Measurements from ENCODE around the gene RAB6A.

The RAB6A gene

GRCh38 chr11:73647459-73648100 is 113.3 kb downstream of the RAB6A start:
- ChIA-PET POLR2A (no interaction called here), CTCF (interaction anchor here (0.5 to 8.3 kb wide), 6 partner anchors 14 to 297 kb away, joined by 3 to 100 read pairs (median 4); no protein-coding TSS in a partner anchor)
- TF ChIP-seq CTCF (IDR thresholded peaks at IDR 0.05; ENCODE audit: insufficient read depth, low read length, missing control alignments) = no peak
- peak overlapping the region; percentile 39 for H3K4me3 ChIP-seq (ENCODE audit: low read depth, low read length)
- DNase-seq (ENCODE audit: low read depth, low spot score) = no peak

GRCh38 chr11:73645972-73646631 is 114.8 kb downstream of the RAB6A start, which contains the start of gene PLEKHB1:
Gene PLEKHB1, plus strand, starts transcription at chr11:73646581. Its CDS starts 28 bp downstream, at chr11:73646609.
- POLR2A ChIA-PET = no interaction called here
- CTCF ChIA-PET = interaction anchor here (1.3 to 8.3 kb wide), 5 partner anchors 10 to 295 kb away, joined by 3 to 100 read pairs (median 6); no protein-coding TSS in a partner anchor
- TF ChIP-seq CTCF (IDR thresholded peaks at IDR 0.05; ENCODE audit: insufficient read depth, low read length, missing control alignments) = no peak
- no peak within 1 kb of the TSS for H3K4me3 ChIP-seq (ENCODE audit: low read depth, low read length)
- no peak for DNase-seq (ENCODE audit: low read depth, low spot score)

DNA sequence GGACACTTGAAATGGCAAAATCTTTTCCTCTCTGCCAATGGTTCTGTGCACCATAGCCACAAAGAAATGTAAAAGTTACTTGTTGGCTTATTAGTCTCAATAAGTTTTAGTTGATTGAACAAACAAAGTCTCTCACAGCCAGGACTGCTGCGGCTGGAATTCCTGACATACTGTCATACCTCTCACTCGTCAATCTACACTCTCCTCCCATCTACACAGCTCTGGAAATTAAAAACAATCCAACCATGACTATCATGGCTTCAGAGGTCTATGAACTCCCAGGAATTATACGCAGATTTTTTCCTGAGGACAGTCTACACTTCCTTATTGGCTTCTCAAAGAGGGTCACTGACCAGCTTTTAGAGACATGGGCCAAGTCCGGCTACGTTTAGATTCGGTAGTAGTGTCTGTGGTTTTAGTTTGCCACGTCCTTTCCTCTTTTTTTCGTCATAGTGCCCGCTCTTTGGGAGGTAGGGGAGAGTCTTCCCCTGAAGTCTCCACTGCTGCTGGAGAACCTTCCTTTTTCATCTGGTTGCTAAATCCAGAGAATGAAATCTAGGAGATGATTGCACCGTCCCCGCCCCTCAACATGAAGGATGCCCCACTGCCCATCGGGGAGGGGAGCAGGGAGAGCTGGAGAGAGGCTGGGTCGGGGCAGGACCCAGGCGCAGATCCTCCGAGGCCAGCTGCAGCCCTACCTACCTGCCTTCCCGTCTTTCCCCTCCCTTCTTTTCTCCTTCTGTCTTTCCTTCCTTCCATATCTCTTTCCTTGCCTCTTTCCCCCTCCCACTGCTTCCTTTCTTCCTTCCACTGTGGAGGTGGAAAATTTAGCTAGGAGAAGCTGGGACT is 115.5 kb downstream of the RAB6A start:
- no peak for DNase-seq (ENCODE audit: low read depth, low spot score)
- CTCF ChIA-PET = interaction anchor here (1.3 to 8.3 kb wide), 5 partner anchors 9 to 294 kb away, joined by 3 to 100 read pairs (median 6); no protein-coding TSS in a partner anchor
- H3K4me3 ChIP-seq (ENCODE audit: low read depth, low read length) = no peak overlapping the region
- TF ChIP-seq CTCF (IDR thresholded peaks at IDR 0.05; ENCODE audit: insufficient read depth, low read length, missing control alignments) = no peak
- POLR2A ChIA-PET = no interaction called here

GRCh38 chr11:73641668-73642067 is 119.2 kb downstream of the RAB6A start:
- ChIA-PET POLR2A (no interaction called here), CTCF (interaction anchor here (0.9 to 2.4 kb wide), 4 partner anchors 13 to 20 kb away, joined by 3 to 17 read pairs (median 6); no protein-coding TSS in a partner anchor)
- no peak overlapping the region for H3K4me3 ChIP-seq (ENCODE audit: low read depth, low read length)
- TF ChIP-seq CTCF (IDR thresholded peaks at IDR 0.05; ENCODE audit: insufficient read depth, low read length, missing control alignments) = no peak
- DNase-seq (ENCODE audit: low read depth, low spot score) = no peak

DNA sequence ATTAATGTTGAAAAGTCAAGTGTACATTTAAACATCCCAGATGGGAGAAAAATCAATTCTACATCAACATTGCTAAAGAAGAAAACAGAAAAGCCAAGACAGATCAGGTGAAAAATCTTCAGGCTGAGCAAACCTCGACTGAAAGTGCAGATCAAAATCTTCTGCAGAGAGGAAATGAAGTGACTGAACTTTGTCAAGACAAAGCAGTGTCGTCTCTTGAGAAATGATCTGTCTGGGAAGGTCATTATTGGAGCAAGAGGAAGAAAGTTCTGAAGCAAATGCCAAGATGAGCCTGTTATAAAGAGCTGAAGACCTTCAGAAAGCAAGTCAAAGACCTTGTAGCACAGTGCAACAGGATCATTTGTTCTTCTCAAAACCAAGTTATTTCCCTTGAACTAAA is 120.3 kb downstream of the RAB6A start:
- CTCF ChIA-PET = interaction anchor here (0.9 to 2.4 kb wide), 4 partner anchors 12 to 21 kb away, joined by 3 to 17 read pairs (median 6); no protein-coding TSS in a partner anchor
- no peak overlapping the region for H3K4me3 ChIP-seq (ENCODE audit: low read depth, low read length)
- no peak for DNase-seq (ENCODE audit: low read depth, low spot score)

More for the DNA sequence above, 120.3 kb downstream of the RAB6A start:
- POLR2A ChIA-PET = no interaction called here
- TF ChIP-seq CTCF (IDR thresholded peaks at IDR 0.05; ENCODE audit: insufficient read depth, low read length, missing control alignments) = no peak
